HepG2 (cell line): ENCODE results near the gene RUSF1. TPM values are rescaled to one million over a fixed set of nuclear protein-coding genes. Genes with fewer than 3 reads are reported as not detected.

Source experiments
- BCL3 ChIP-seq: sonication (generic); formaldehyde crosslinking; IDR thresholded peaks from 2 replicates; pipeline ENCODE4 v1.5.1; 2020; ENCODE audit warnings: mild to moderate bottlenecking, missing genetic modification reagents, moderate library complexity
- EED ChIP-seq: sonication (generic); formaldehyde crosslinking; IDR thresholded peaks from 2 replicates; pipeline ENCODE4 v1.5.0; 2020; ENCODE audit warnings: mild to moderate bottlenecking, missing genetic modification reagents
- FOXA1 ChIP-seq, 2 experiments: fragments of 450-650 bp in 1 of 2; sonication (generic) in 1 of 2; formaldehyde crosslinking in 1 of 2; IDR thresholded peaks; 2 replicates each; pipeline versions ENCODE4 v1.4.0 to v1.6.1; 2016 to 2020; ENCODE audit warnings: missing genetic modification reagents in 1 of 2
- HOXA3 ChIP-seq: sonication (generic); formaldehyde crosslinking; IDR thresholded peaks from 2 replicates; pipeline ENCODE4 v1.5.0; 2020; ENCODE audit warnings: missing genetic modification reagents
- KAT2B ChIP-seq: fragments of 150-350 bp; IDR thresholded peaks from 2 replicates; pipeline ENCODE4 v1.6.1; 2014; ENCODE audit warnings: low read depth, low read length, borderline replicate concordance
- NCOA5 ChIP-seq: sonication (generic); formaldehyde crosslinking; IDR thresholded peaks from 2 replicates; pipeline ENCODE4 v1.4.0; 2020; ENCODE audit warnings: missing genetic modification reagents
- NFYC ChIP-seq: IDR thresholded peaks from 2 replicates; pipeline ENCODE4 v1.6.1; 2016; ENCODE audit warnings: missing genetic modification reagents, missing compliant biosample characterization
- REPIN1 ChIP-seq: sonication (generic); formaldehyde crosslinking; IDR thresholded peaks from 2 replicates; pipeline ENCODE4 v1.8.0; 2022; ENCODE audit warnings: missing genetic modification reagents, low read depth, mild to moderate bottlenecking, borderline replicate concordance
- RNF2 ChIP-seq: fragments of 450-650 bp; conservative IDR thresholded peaks from 2 replicates; pipeline ENCODE4 v1.6.1; 2016; ENCODE audit warnings: low read depth
- TBL1XR1 ChIP-seq: fragments of 150-350 bp; IDR thresholded peaks from 2 replicates; pipeline ENCODE4 v1.6.1; 2014; ENCODE audit warnings: borderline replicate concordance, low read length; ENCODE audit not compliant: partially characterized antibody
- TBX2 ChIP-seq: sonication (generic); formaldehyde crosslinking; IDR thresholded peaks from 2 replicates; pipeline ENCODE4 v1.5.0; 2020; ENCODE audit warnings: missing genetic modification reagents, mild to moderate bottlenecking, borderline replicate concordance
- ZGPAT ChIP-seq: IDR thresholded peaks from 2 replicates; pipeline ENCODE4 v1.6.1; 2016; ENCODE audit warnings: mild to moderate bottlenecking
- ZNF20 ChIP-seq: sonication (generic); formaldehyde crosslinking; IDR thresholded peaks from 2 replicates; pipeline ENCODE4 v1.4.0; 2020; ENCODE audit warnings: mild to moderate bottlenecking, moderate library complexity, missing genetic modification reagents
- ZNF331 ChIP-seq: sonication (generic); formaldehyde crosslinking; IDR thresholded peaks from 2 replicates; pipeline ENCODE4 v1.4.0; 2020; ENCODE audit warnings: missing genetic modification reagents
- ZNF44 ChIP-seq: sonication (generic); formaldehyde crosslinking; IDR thresholded peaks from 2 replicates; pipeline ENCODE4 v1.5.1; 2020; ENCODE audit warnings: mild to moderate bottlenecking, missing genetic modification reagents
- ZNF772 ChIP-seq: sonication (generic); formaldehyde crosslinking; IDR thresholded peaks from 2 replicates; pipeline ENCODE4 v1.5.0; 2020; ENCODE audit warnings: mild to moderate bottlenecking, missing genetic modification reagents
- ZNF776 ChIP-seq: sonication (generic); formaldehyde crosslinking; IDR thresholded peaks from 2 replicates; pipeline ENCODE4 v1.4.0; 2020; ENCODE audit warnings: mild to moderate bottlenecking, missing genetic modification reagents
- polyA plus RNA-seq, 8 experiments: library from polyadenylated mRNA; depleted of rRNA in 3 of 8; stranded (reverse) in 7 of 8; unstranded in 1 of 8; fragments of >200 nt; fragmentation: Illumina TruSeq in 4 of 8; extraction: Trizol in 4 of 8; gene quantifications; 2 replicates each; pipeline versions ENCODE4 v1.2.1 to v1.2.3, GENCODE V29; 2011 to 2016; ENCODE audit warnings: low read depth in 4 of 8, missing spikeins in 1 of 8, mixed read lengths in 1 of 8; ENCODE audit not compliant: insufficient read depth in 1 of 8
- total RNA-seq, 5 experiments: library from RNA; depleted of rRNA; stranded (reverse); fragments of >200 nt; fragmentation: Illumina TruSeq; extraction: Trizol; gene quantifications; 2 replicates each; pipeline ENCODE4 v1.2.3, GENCODE V29; 2016; ENCODE audit warnings: low read depth in 1 of 5
- TF ChIP-seq, protein P1 (sequence below): sonication (generic); formaldehyde crosslinking; IDR thresholded peaks from 2 replicates; pipeline ENCODE4 v1.5.1; 2020; ENCODE audit warnings: mild to moderate bottlenecking, missing genetic modification reagents, moderate library complexity
- TF ChIP-seq, protein P2 (sequence below): sonication (generic); formaldehyde crosslinking; IDR thresholded peaks from 2 replicates; pipeline ENCODE4 v1.5.0; 2020; ENCODE audit warnings: mild to moderate bottlenecking, low read depth, missing genetic modification reagents, borderline replicate concordance
- TF ChIP-seq, protein P3 (sequence below): sonication (generic); formaldehyde crosslinking; conservative IDR thresholded peaks from 2 replicates; pipeline ENCODE4 v1.4.0; 2020; ENCODE audit warnings: mild to moderate bottlenecking, missing genetic modification reagents, moderate library complexity

The RUSF1 gene
- total and polyA plus RNA-seq, 2 of the 13 experiments (the other 11 are each of a cell fraction or from before 2014, with no cell fraction given), result 40.8 to 50.2 TPM

- TF ChIP-seq, protein P1, sequence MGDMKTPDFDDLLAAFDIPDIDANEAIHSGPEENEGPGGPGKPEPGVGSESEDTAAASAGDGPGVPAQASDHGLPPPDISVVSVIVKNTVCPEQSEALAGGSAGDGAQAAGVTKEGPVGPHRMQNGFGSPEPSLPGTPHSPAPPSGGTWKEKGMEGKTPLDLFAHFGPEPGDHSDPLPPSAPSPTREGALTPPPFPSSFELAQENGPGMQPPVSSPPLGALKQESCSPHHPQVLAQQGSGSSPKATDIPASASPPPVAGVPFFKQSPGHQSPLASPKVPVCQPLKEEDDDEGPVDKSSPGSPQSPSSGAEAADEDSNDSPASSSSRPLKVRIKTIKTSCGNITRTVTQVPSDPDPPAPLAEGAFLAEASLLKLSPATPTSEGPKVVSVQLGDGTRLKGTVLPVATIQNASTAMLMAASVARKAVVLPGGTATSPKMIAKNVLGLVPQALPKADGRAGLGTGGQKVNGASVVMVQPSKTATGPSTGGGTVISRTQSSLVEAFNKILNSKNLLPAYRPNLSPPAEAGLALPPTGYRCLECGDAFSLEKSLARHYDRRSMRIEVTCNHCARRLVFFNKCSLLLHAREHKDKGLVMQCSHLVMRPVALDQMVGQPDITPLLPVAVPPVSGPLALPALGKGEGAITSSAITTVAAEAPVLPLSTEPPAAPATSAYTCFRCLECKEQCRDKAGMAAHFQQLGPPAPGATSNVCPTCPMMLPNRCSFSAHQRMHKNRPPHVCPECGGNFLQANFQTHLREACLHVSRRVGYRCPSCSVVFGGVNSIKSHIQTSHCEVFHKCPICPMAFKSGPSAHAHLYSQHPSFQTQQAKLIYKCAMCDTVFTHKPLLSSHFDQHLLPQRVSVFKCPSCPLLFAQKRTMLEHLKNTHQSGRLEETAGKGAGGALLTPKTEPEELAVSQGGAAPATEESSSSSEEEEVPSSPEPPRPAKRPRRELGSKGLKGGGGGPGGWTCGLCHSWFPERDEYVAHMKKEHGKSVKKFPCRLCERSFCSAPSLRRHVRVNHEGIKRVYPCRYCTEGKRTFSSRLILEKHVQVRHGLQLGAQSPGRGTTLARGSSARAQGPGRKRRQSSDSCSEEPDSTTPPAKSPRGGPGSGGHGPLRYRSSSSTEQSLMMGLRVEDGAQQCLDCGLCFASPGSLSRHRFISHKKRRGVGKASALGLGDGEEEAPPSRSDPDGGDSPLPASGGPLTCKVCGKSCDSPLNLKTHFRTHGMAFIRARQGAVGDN (CRISPR knock-in tag), result peak; percentile 31; the same call in 1 of the 2 replicates
- TF ChIP-seq TBL1XR1 (no peak), REPIN1 (CRISPR knock-in tag) (no peak), ZGPAT (CRISPR knock-in tag) (no peak), ZNF772 (CRISPR knock-in tag) (no peak), EED (0 out of 2 replicates have a peak, but pooled peaks have one; percentile 36), NFYC (CRISPR knock-in tag) (peak; percentile 67; the same call in 1 of the 2 replicates), TBX2 (CRISPR knock-in tag) (no peak), FOXA1 (IDR thresholded peaks at IDR 0.05) (no peak), FOXA1 (CRISPR knock-in tag; IDR thresholded peaks at IDR 0.05) (no peak), NCOA5 (no peak), ZNF44 (CRISPR knock-in tag) (no peak), BCL3 (CRISPR knock-in tag) (no peak), ZNF776 (peak; percentile 70; the same call in 1 of the 2 replicates), KAT2B (no peak), HOXA3 (CRISPR knock-in tag) (peak; percentile 54; the same call in 1 of the 2 replicates), ZNF331 (no peak), ZNF20 (CRISPR knock-in tag) (no peak), RNF2 (no peak)
- TF ChIP-seq, protein P2, sequence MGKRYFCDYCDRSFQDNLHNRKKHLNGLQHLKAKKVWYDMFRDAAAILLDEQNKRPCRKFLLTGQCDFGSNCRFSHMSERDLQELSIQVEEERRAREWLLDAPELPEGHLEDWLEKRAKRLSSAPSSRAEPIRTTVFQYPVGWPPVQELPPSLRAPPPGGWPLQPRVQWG, result no peak
- TF ChIP-seq, protein P3, sequence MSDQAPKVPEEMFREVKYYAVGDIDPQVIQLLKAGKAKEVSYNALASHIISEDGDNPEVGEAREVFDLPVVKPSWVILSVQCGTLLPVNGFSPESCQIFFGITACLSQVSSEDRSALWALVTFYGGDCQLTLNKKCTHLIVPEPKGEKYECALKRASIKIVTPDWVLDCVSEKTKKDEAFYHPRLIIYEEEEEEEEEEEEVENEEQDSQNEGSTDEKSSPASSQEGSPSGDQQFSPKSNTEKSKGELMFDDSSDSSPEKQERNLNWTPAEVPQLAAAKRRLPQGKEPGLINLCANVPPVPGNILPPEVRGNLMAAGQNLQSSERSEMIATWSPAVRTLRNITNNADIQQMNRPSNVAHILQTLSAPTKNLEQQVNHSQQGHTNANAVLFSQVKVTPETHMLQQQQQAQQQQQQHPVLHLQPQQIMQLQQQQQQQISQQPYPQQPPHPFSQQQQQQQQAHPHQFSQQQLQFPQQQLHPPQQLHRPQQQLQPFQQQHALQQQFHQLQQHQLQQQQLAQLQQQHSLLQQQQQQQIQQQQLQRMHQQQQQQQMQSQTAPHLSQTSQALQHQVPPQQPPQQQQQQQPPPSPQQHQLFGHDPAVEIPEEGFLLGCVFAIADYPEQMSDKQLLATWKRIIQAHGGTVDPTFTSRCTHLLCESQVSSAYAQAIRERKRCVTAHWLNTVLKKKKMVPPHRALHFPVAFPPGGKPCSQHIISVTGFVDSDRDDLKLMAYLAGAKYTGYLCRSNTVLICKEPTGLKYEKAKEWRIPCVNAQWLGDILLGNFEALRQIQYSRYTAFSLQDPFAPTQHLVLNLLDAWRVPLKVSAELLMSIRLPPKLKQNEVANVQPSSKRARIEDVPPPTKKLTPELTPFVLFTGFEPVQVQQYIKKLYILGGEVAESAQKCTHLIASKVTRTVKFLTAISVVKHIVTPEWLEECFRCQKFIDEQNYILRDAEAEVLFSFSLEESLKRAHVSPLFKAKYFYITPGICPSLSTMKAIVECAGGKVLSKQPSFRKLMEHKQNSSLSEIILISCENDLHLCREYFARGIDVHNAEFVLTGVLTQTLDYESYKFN (CRISPR knock-in tag), result no peak
Observed at GRCh38 chr16:31472709-31473203, 35.4 kb downstream of the RUSF1 start (continued).
